Femur (tissue), 1 donor: ENCODE measurements around the gene CEP162.
A peak's percentile ranks its signal among the peaks of the same experiment; 100 is the strongest.
"Not testable (repeated sequence)": the region's sequence is repeated elsewhere in the genome, so short reads cannot be mapped to it uniquely, and the experiment has no call there.

Experiments used
- DNase-seq: peaks from one replicate; pipeline ENCODE4 v3.0.0-alpha.2; 2017

The CEP162 gene

DNA sequence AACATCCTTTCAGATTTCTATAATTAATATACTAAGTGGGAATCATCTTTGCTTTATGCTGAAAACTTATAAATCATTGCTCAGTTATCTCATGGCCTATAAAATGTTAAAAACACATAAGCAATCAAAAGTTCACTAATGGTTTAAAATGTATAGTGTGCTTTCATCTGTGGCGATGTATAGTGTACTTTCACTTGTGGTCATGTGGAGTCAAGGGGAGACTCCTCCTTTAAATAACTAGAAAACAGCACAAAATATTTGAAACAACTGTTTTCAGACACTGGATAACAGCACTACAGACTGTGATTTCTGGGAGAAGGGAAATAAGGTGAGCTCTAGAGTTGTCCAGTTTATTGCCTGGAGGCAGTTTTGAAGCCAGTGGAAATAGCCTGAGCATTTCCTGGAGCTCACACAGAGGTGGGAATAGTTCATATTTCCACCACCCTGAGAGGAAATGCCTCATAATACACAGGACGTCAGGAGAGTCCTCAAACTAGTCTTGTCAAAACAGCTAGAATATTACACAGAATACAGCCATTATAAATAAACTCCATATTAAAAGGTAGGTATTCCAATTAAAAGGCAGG lies 89.4 kb downstream of the CEP162 start:
- DNase-seq = no peak

DNA sequence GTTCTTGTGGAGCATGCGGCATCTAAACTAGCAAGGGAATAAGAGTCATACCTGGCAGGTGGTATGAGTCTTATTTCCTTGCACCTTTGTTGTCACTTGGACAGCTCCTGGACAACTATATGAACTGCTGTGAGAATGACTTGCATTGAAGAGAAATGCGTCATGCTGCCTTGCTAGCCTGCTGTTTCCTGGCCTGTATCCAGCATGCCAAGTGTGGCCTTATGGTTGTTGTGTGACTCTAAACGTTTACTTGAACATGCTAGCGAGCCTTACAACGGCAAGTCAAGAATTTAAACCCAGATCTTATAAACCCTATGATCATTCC lies 90.4 kb downstream of the CEP162 start:
- peak; percentile 35 for DNase-seq

DNA sequence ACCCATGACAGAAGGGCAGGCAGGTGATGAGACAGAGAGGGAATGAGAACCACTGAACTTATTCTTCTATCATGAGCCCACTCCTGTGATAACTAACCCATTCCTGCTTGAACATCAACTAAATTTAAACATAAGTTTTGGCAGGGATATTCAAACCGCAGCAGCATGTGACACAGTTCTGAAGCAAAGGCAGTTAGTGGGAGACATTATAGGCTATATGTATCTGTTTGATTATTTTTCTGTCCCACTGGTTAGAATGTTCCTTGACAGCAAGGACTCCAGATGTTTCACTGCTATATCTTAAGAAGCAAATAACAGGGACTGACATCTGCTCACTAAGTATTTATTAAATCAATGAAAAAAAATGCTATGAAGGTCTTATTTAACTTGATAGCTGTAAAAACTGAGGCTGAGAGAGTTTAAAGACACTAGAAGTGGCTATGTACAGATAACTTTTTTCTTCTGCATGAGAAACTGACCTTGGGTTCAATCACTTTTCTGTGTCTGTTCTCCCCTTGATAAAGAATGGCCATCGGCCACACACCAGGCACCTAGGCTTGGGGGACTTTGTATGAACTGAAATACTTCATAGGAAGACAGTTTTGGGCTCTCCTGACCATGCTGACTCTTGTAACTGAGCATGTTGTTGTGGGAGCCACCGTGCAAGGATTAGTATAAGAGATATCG lies 90.9 kb downstream of the CEP162 start:
- DNase-seq = no peak

DNA sequence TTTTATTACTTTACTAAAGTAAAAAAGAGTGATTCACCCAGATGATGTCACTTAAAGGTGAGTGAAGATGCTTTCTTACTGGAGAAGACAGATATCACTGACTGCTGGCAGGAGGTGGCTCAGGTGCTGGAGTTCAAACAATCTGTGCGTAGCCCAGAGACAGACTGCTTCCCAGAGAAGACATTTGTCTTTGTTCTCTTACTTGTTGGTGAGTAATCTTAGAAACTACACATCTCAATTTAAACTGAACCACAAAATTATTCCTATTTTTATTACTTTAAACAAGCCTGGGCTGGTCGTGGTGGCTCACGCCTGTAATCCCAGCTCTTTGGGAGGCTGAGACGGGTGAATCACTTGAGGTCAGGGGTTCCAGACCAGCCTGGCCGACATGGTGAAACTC lies 92.2 kb downstream of the CEP162 start:
- DNase-seq = no peak

DNA sequence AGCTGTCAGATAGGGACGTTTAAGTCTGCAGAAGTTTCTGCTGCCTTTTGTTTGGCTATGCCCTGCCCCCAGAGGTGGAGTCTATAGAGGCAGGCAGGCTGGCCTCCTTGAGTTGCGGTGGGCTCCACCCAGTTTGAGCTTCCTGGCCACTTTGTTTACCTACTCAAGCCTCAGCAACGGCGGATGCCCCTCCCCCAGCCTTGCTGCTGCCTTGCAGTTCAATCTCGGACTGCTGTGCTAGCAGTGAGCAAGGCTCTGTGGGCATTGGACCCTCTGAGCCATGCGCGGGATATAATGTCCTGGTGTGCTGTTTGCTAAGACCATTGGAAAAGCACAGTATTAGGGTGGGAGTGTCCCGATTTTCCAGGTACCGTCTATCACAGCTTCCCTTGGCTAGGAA lies 94.1 kb downstream of the CEP162 start:
- not testable (repeated sequence) for DNase-seq

DNA sequence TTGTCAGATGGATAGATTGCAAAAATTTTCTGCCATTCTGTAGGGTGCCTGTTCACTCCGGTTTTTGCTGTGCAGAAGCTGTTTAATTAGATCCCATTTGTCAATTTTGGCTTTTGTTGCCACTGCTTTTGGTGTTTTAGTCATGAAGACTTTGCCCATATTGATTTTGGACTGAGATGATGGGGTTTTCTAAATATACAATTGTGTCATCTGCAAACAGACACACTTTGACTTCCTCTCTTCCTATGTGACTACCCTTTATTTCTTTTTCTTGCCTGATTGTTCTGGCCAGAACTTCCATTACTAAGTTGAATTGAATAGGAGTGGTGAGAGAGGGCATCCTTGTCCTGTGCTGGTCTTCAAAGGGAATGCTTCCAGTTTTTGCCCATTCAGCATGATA lies 97.9 kb downstream of the CEP162 start:
- DNase-seq = not testable (repeated sequence)

DNA sequence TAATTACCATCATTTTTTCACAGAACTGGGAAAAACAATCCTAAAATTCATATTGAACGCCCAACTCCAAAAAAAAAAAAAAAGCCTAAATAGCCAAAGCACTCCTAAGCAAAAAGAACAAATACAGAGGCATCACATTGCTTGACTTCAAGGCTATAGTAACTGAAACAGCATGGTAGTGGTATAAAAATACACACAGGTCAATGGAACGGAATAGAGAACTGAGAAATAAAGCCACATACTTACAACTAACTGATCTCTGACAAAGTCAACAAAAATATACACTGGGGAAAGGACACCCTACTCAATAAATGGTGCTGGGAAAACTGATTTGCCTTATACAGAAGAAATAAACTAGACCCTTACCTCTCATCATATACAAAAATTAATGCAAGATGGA lies 104.3 kb downstream of the CEP162 start:
- no peak for DNase-seq

DNA sequence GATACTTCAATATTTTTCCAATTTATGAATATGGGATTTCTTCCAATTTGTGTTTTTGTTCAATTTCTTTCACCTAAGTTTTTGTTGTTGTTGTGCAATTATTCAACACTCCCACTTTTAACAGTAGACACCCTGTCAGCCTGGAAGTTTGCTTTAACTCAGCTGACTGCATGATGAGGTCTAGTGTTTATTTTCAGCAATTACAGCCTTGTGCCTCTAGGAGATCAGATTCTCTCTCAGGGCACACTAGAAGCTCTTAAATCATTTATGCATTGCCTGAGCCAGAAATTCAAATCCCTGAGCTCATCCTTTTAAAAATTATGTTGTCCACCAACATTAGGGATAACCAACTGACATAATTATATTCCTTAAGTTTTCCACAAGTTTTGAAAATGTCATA lies 108.2 kb downstream of the CEP162 start:
- no peak for DNase-seq

DNA sequence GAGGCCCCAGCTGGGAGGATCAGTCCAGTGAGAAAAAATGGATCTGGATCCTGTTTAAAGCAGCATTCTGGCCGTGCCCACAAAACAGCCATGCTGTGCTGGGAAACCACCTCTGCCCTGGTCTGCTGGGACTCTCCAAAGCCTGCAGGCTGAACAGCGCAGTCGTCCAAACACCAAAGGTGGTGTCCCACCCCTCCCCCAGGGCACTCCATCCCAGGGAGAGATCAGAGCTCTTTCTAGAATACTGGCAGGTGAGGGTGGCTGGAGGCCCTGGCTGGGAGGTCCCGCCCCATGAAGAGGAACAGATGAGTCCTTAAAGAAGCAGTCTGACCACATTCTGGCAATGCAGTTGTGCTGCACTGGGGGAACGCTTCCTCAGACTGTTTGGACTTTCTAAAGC lies 109.3 kb downstream of the CEP162 start:
- no peak for DNase-seq

DNA sequence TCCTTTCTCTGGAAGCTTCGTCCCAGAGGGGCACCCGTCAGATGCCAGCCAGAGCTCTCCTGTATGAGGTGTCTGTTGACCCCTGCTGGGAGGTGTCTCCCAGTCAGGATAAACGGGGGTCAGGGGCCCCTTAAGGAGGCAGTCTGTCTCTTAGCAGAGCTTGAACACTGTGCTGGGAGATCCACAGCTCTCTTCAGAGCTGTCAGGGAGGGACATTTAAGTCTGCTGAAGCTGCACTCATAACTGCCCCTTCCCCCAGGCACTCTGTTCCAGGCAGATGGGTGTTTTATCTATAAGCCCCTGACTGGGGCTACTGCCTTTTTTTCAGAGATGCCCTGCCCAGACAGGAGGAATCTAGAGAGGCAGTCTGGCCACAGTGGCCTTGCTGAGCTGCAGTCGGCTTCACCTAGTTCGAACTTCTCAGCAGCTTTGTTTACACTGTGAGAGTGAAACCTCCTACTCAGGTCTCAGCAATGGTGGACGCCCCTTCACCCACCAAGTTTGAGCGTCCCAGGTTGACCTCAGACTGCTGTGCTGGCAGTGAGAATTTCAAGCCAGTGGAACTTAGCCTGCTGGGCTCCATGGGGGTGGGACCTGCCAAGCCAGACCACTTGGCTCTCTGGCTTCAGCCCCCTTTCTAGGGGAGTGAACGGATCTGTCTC lies 112.4 kb downstream of the CEP162 start:
- DNase-seq = not testable (repeated sequence)

DNA sequence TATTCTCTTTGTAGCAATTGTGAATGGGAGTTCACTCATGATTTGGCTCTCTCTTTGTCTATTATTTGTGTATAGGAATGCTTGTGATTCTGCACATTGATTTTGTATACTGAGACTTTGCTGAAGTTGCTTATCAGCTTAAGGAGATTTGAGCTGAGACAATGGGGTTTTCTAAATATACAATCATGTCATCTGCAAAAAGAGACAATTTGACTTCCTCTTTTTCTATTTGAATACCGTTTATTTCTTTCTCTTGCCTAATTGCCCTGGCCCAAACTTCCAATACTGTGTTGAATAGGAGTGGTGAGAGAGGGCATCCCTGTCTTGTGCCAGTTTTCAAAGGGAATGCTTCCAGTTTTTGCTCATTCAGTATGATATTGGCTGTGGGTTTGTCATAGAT lies 116.1 kb downstream of the CEP162 start:
- DNase-seq = not testable (repeated sequence)

DNA sequence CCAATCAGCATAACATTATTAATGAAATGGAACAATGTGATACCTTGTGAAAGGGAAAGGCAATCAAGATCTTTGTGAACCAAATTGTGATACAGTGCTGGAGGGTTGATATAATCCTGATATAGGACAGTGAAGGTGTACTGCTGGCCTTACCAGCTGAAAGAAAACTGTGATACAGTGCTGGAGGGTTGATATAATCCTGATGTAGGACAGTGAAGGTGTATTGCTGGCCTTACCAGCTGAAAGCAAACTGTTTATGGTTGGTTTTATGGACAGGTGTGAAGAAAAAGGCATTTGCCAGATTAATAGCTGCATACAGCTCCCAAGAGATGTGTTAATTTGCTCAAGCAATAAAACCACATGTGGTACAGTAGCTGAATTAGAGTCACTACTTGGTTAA lies 119.9 kb downstream of the CEP162 start:
- no peak for DNase-seq

DNA sequence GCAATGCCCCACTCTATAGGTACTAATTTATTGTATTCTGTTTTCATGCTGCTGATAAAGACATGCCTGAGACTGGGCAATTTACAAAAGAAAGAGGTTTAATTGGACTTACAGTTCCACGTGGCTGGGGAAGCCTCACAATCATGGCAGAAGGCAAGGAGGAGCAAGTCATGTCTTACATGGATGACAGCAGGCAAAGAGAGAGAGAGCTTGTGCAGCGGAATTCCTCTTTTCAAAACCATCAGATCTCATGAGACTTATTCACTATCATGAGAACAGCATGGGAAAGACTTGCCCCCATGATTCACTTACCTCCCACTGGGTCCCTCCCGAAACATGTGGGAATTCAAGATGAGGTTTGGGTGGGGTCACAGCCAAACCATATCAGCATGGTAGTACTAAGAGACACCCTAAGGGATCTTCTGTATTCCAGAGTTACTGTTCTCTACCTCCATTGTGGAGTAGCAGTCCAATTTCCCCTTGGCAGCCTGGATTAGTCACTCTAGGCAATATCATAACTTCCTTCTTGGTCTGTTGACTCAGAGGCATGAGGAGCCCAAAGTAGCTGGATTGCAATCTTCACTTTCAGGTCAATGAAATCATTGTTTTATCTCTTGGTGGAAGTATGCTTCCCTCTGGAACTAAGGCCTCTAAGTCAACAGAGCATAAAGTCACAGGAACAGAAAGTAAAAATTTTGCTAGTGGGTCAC lies 122.1 kb downstream of the CEP162 start:
- DNase-seq = not testable (repeated sequence)

DNA sequence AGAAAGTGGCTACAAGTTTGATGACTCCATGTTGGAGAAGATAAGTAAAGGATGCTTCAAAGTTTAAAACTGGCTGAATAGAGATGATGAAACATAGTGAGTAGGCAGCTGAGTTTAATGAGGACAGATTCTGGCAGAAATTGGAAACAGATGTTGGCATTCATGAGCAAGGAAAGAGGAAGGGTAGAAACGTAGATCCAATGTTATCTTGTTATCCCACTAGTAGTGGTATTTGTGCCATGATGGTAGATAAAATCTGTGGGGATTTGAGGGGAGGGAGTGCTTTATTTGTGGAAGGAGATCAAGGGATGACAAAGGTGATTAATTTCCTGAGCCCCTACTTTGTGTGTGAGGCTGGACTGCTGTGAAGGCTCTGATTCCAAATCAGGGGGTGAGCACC lies 124.4 kb downstream of the CEP162 start:
- no peak for DNase-seq

DNA sequence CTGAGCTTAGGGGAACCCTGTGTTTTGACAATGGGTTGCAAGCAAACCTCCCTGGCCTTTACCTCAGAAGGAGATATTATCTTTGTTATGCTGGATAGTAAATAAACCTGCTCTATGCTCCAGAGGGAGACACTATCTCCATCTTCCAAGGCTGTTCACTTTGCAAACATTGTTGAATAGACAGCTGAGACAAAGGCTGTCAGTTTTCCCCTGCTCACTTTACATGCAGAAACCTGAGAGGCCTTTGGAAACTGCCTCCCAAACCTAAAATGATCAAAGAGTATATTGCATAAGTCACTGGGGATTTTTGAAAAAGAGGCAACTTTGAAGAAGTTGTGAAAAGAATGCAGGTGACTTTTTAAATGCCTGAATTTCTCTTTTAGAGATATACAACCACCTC lies 132.3 kb downstream of the CEP162 start:
- DNase-seq = no peak

DNA sequence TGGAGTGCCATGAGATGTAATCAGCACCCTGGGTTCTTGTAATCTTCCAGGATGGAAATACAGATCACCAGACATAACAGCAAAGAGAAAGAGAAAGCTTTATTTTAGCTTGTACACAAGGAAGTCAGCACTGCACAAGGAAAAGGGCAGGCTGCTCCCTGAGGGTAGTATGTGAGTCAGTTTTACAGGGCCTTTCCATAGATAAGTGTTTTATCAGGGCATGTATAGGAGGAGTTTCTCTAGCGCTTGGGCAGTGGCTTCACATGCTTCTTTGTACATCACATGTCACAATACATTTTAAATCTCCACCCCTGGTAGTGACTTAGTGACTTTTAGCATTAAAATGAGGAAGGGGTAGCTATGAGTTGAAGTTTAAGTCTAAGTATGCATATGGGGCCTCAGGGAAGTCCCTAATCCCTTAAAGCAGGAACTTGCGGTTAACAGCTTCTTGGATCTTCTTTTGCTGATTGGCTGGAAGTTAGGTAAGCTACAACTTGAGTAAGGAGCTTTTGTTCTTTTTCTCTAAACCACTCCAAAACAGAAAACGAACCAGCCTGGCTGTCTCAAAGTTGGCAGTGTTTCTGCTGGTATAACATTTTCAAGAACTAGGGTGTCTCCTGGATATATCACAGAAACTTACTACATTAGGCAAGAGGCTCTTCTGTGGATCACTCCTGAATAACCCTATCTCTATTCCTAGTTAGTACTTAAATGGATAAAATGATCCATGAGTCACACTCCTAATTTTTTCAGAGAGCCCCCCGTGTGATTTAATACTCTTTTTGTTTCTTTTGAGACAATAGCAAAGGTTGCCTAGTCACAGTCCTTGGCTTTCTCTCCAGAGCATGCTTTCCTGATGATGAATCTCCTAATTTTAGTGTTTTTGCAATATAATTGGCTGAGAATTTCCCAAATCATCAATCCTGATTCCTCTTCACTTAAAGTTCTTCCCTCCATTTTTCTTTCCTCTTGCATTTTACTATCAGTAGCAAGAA lies 133.7 kb downstream of the CEP162 start:
- DNase-seq = no peak

DNA sequence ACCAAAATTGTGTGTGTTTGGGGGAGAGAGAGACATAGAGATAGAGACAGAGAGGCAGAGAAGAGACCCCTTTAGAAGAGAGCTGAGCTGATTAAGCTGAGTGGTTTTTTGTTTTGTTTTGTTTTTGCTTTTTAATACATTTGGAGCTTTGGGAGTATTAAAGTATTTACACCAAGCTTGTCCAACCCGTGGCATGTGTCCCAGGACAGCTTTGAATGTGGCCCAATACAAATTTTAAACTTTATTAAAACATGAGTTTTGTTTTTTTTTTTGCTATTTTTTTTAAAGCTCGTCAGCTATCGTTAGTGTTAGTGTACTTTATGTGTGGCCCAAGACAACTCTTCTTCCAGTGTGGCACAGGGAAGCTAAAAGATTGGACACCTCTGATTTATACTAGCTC lies 137.9 kb downstream of the CEP162 start:
- no peak for DNase-seq

DNA sequence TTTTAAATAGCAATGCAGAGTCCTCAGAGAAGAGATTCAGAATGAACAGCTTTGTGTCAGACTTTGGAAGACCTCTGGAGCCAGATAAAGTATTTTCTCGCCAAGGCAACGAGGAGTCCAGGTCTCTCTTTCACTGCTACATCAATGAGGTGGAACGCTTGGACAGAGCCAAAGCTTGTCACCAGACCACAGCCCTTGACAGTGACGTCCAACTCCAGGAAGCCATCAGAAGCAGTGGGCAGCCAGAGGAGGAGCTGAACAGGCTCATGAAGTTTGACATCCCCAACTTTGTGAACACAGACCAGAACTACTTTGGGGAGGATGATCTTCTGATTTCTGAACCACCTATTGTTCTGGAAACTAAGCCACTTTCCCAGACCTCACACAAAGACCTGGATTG lies 138.4 kb downstream of the CEP162 start:
- no peak for DNase-seq

DNA sequence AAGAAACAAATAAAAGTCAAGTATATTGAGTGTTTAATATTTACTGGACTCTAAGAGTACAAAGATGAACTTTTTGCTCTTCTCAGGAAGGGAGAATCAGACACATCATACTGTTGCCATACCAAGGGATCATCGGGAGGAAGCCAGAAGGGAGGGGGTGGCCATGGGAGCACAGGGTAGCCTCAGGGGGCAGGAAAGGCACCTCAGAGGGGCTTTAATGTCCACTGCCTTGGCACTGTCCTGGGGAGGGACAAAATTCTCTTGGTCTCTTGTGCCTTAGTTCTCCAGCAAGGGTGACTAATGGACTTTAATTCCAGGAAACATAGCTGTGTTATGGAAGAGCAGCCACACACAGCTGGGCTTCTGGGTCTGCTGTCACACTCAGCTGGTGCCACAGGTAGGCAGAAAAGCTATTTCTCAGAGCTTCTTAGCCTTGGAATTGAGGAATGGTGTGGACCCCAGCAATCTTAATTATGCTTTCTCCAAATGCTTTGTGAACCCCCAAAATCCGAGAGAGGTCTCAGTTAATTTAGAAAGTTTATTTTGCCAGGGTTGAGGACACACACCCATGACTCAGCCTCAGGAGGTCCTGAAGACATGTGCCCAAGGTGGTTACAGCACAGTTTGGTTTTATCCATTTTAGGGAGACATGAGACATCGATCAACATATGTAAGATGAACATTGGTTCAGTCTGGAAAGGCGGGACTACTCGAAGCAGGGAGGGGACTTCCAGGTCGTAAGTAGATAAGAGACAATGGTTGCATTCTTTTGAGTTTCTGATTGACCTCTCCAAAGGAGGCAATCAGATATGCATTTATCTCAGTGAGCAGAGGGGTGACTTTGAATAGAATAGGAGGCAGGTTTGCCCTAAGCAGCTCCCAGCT lies 140.7 kb downstream of the CEP162 start:
- no peak for DNase-seq

DNA sequence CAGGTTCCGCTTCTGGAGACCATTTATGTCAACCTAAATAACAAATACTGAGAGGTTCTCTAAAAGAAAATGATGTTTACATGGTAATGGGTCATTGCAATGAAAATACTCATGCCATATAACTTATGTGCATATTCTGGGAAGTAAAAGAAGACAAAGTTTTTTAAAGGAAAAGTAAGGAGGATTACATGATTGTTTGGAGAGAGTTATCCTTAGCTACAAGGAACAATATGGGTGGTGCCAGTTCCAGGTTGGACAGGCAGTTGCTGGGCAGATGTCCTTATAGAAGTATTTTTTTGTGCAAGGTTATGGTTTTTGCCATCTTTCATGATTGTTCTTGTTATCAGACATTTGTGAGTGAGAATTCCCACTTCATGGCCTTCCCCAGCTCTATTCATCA lies 141.4 kb downstream of the CEP162 start:
- DNase-seq = no peak

DNA sequence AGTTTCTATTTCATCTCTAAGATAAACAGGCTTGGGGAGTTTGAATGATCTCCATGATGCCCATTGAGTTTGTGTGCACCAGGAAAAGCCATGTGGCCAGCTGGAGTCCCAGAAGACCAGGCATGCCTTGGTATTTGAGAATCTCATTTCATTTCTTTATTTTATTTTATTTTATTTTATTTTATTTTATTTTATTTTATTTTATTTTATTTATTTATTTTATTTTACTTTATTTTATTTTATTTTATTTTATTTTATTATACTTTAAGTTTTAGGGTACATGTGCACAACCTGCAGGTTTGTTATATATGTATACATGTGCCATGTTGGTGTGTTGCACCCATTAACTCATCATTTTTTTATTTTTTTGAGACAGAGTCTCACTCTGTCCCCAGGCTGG lies 142.7 kb downstream of the CEP162 start:
- DNase-seq = not testable (repeated sequence)
